IMR-90 (cell line): ENCODE data around the gene SCFD2.

Experiments used
- CHD1 ChIP-seq: IDR thresholded peaks from 2 replicates; pipeline ENCODE4 v1.6.1; 2012; ENCODE audit warnings: low read depth, low read length, improper control_type of control experiment
- ELK1 ChIP-seq: fragments of 150-350 bp; IDR thresholded peaks from 2 replicates; pipeline ENCODE4 v1.6.1; 2016; ENCODE audit warnings: low read depth, mild to moderate bottlenecking, low read length, moderate library complexity, borderline replicate concordance
- TF ChIP-seq, protein P1 (sequence below): fragments of 150-350 bp; IDR thresholded peaks from 2 replicates; pipeline ENCODE4 v1.6.1; 2017; ENCODE audit warnings: mild to moderate bottlenecking, antibody characterized with exemption, low read length, low read depth

- TF ChIP-seq ELK1 (no peak), CHD1 (no peak)
- TF ChIP-seq, protein P1, sequence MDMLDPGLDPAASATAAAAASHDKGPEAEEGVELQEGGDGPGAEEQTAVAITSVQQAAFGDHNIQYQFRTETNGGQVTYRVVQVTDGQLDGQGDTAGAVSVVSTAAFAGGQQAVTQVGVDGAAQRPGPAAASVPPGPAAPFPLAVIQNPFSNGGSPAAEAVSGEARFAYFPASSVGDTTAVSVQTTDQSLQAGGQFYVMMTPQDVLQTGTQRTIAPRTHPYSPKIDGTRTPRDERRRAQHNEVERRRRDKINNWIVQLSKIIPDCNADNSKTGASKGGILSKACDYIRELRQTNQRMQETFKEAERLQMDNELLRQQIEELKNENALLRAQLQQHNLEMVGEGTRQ, result no peak
These were observed 239.8 kb downstream of the SCFD2 start for GRCh38 chr4:53126099-53126498.
